Activated CD8-positive, alpha-beta memory T cell treated with anti-CD3 and anti-CD28 coated beads for 24 hours (primary cell): ENCODE data around the gene DSTYK.
A peak's percentile ranks its signal among the peaks of the same experiment; 100 is the strongest.

Source experiments
- DNase-seq: peaks from one replicate; pipeline ENCODE4 v3.0.0-alpha.2; 2020

Gene DSTYK

GRCh38 chr1:205121660-205122488, 89.6 kb downstream of the DSTYK start, which contains the start of gene RBBP5:
RBBP5 (minus strand) TSS chr1:205121978; CDS start chr1:205121873, 105 bp downstream.
- DNase-seq: peak; percentile 99

GRCh38 chr1:205118752-205119151, 92.8 kb downstream of the DSTYK start:
- no peak for DNase-seq

DNA sequence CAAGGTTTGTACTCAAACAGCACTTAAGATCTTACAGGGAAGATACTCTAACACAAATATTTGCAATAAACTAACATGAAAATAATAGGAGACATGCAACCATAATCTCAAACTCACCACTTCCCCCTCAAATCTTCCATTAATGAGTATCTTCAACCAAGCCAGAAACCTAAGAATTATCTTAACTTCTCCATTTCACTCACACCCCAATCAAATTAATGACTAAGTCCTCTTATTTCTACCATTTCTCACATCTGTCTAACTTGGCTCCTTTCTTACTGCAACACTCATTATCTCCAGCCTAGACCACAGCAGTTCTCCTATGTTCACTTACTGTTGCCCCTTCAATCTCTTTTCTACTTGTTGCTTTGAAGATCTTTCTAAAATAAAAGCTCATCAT, 100.1 kb downstream of the DSTYK start:
- DNase-seq: no peak

GRCh38 chr1:205109711-205110110, 101.8 kb downstream of the DSTYK start:
- DNase-seq: no peak

- no peak for DNase-seq
Observed at GRCh38 chr1:205109269-205109668, 102.2 kb downstream of the DSTYK start.

GRCh38 chr1:205108464-205108863, 103.0 kb downstream of the DSTYK start:
- DNase-seq: no peak

GRCh38 chr1:205107327-205107726, 104.2 kb downstream of the DSTYK start:
- no peak for DNase-seq

DNA sequence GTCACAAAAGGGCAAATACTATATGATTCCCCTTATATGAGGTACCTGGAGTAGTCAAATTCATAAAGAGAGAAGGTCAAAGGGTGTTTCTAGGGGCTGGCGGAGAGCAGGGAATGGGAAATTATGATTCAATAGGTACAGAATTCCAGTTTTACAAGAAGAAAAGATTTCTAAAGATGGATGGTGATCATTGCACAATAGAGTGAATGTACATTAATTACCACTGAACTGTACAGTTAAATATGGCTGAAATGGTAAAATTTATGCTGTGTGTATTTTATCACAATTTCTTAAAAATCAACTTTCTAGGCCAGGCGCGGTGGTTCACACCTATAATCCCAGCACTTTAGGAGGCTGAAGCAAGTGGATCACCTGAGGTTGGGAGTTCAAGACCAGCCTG, 109.1 kb downstream of the DSTYK start:
- no peak for DNase-seq

DNA sequence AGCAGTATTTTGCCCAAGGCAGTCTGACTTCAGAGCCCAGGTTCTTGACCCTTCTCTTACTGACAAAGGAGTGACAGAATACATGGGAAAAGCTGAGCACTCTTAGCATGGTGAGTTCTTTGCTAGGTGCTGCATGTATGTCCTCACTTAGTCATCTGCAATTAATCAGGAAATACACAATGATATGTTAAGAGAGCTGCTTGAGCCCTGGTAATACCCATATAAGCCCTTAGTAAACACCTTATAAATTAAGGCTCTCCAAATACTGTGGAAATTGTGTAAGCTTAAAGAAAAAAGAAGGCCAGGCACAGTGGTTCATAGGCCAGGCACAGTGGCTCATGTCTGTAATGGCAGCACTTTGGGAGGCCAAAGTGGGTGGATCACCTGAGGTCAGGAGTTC, 113.3 kb downstream of the DSTYK start:
- no peak for DNase-seq

DNA sequence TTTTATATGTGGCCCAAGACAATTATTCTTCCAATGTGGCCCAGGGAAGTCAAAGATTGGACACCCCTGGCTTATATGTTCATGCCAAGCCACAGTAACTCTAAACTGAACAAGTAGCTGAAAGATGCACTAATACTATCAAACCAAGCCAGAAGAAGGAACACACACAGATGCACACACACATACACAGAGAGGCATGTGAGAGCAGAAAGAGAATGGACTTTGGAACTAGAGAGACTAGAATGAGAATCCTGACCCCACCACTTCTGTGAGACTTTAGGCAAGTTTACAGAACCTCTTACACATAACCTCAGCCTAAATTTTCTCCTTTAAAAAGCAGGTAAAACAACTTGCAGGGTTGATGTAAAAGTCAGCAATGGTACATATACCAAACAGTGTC, 116.1 kb downstream of the DSTYK start:
- DNase-seq: no peak
